GM19240 (cell line): ENCODE data around the gene PTPRN2.
"Not testable (repeated sequence)": the region's sequence is repeated elsewhere in the genome, so short reads cannot be mapped to it uniquely, and the experiment has no call there.

ENCODE experiments used
- DNase-seq: peaks from one replicate; pipeline ENCODE4 v3.0.0; 2011; ENCODE audit warnings: low spot score; ENCODE audit not compliant: insufficient read length

Gene PTPRN2

DNA sequence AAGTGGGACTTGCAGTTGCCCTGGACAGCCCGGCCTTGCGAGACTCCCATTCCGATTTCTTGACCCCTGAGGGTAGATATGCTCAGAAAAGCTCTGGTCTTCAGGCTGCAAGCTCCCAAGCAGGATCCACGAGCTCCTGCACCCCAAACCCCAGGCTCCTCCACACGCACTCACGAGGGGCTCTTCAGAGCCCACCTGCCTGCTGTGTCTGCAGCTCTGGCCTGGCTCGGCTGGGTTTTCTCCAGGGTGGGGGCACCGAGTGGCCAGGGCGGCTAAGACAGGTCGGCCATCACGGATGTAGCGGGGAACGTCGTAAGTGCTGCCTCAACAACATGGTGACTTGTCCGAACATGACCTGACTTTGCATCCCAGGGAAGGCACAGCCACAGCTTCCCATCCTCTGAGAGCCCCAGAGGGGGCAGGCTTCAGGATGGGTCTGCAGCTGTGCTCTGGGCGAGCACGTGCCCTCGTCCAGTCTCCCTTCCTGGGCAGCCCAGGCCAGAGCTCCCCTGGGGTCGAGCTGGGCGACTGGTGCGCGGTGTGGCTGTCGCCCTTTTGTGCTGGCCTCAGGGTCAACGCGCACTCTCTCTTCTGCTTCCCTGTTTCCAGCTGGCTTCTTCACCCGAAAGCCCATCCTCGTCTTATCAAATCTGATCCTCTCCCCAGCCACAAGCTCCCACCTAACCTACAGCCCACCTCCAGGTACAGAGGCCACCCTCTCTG, 835.5 kb downstream of the PTPRN2 start:
- no peak for DNase-seq

- DNase-seq = no peak
Observed at GRCh38 chr7:157751406-157751805, 836.2 kb downstream of the PTPRN2 start.

GRCh38 chr7:157750291-157750690, 837.3 kb downstream of the PTPRN2 start:
- no peak for DNase-seq

GRCh38 chr7:157745721-157746709, 841.6 kb downstream of the PTPRN2 start:
- no peak for DNase-seq

DNA sequence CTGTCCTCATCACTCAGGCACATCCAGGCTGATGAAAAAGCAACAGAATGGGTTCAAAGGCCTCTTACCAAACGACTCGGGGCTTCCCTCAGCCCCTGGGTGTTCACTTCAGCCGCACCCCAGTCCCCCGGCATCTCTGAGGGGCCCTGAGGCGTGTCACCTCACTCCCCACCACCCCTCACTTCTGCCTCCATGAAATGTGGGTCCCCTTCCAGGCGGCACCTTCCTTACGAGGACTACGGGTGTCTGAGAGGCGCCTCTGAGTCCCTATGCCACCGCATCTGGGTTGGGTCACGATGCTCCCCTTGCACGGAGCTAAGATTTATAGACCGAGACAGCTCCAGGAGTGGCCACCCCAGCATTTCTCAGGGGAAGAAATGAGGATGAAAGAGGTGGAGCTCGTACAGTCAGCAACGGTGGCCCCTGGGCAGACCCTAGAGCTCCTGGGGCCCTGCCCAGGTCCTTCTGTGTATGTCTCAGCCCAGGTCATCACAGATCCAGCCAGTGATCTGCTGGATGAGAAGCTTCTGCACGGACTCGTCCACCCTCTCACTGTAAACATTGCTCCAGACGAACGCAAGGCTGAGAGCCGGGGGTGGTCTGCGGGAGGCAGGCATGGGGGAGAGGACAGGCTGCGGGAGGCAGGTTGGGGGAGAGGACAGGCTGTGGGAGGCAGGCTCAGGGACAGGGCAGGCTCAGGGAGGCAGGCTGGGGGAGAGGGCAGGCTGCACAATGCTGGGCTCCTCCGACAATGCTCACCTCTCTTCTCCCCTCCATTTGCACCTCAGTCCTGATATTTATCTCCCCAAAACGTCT, 842.6 kb downstream of the PTPRN2 start:
- DNase-seq = no peak

GRCh38 chr7:157743781-157744525, 843.7 kb downstream of the PTPRN2 start:
- DNase-seq = no peak

- no peak for DNase-seq
Observed at GRCh38 chr7:157740251-157740798, 847.3 kb downstream of the PTPRN2 start.

GRCh38 chr7:157739650-157740049, 848.0 kb downstream of the PTPRN2 start:
- no peak for DNase-seq

DNA sequence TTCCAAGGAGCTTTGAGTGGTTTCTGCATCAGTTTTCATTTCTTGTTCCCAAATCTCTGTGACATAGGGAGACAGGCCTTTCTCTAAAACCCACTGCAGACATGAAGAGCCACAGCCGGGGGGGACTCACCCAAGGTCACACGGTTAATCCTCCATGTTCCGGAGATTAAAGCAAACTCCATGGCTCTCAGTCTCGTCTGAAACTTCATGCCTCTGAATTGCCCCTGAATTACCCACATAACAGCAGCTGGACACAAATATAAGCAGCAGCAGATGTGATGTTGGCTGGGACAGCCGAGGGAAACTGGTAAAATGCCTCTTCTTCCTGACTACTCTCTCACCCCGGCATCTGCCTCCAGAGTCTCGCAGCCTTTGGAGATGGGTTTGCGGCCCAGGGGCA, 848.6 kb downstream of the PTPRN2 start:
- no peak for DNase-seq

DNA sequence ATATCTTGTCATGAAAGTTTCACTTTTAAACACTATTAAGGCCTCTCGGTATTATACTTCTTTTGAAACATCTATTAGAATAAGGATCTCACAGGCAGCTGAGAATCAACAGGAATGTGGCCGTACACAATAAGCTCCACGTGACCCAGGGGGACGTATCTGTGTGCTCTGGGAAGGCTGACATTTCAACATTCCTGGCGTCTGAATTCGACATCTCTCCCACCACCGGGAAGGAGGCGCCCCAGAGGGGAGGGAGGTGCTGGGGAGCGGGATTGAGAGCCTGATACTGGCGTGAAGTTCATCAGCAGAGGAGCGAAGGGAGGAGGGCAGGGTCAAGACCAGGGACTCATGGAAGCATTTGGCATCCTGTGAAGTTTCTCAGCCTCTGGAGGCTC, 849.6 kb downstream of the PTPRN2 start:
- DNase-seq = no peak

DNA sequence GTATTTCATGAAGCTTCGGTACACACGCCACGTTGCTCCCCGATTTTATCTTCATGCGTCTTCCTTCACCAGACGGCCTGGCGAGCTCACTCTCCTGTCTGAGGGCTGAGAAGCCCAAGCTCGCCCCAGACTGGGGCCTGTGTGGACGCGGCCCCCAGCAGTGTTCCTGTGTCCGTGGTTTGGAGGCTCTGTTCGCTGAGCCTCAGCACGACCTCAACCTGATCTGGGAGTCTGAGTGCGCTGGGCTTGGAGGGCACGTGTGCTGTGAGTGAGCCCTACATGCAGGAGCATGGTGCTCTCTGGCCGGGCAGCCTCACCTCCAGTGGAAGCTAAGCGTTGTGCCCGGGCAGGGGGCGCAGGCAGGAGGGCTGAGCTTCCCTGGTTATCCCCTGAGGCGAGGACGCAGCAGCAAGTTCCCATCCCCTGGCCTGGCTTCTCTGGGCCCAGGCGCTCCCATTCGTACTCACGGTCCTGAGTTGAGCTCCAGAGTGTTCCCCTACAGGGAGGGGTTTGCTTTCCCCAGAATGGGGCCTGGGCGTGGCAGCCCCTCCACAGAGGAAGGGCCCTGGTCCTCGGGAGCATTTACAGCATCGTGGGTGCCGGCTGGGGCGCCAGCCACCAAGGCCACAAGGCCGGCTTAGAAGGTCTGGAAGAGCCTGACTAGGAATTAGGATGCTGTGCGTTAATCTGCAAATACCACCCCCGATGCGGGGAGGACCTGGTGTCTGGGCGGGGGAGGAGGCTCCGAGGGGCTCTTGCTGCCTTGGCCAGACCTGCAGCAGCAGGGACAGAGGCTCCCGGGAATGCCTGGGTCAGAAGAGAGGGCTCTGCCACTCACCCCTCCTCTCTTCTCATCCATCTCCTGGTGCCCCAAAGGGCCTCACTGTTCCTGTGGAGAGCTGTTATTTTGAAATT, 850.2 kb downstream of the PTPRN2 start:
- no peak for DNase-seq

GRCh38 chr7:157736341-157736740, 851.3 kb downstream of the PTPRN2 start:
- no peak for DNase-seq

DNA sequence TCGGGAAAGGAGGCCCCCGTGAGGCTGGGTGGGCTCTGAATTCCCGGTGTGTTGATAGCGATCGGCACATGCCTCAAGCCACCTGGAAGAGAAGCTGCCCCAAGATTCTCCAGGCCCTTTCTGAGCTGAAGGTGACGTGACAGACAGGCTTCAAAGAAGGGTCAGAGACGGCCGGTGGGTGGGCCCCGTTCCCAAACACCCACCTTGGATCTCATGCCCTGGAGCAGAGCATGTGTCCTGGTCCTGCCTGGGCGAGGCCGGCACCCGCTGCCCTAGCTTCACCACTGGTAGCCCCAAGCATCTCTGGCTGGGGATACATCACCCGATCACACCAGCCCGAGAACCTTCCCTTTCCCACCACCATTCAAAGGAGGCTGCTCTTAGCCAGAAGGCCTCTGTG, 851.8 kb downstream of the PTPRN2 start:
- no peak for DNase-seq

GRCh38 chr7:157734676-157735640, 852.7 kb downstream of the PTPRN2 start:
- no peak for DNase-seq

DNA sequence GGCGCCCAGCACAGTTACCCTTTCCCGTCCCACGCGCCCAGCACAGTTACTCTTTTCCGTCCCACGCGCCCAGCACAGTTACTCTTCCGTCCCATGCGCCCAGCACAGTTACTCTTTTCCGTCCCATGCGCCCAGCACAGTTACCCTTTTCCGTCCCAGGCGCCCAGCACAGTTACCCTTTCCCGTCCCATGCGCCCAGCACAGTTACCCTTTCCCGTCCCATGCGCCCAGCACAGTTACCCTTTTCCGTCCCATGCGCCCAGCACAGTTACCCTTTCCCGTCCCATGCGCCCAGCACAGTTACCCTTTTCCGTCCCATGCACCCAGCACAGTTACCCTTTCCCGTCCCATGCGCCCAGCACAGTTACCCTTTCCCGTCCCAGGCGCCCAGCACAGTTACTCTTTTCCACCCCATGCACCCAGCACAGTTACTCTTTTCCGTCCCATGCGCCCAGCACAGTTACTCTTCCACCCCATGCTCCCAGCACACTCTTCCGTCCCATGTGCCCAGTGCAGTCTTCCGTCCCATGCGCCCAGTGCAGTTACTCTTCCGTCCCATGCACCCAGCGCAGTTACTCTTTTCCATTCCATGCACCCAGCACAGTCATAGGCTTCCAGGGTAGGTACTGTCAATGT, 853.7 kb downstream of the PTPRN2 start:
- DNase-seq = not testable (repeated sequence)

GRCh38 chr7:157731126-157731525, 856.5 kb downstream of the PTPRN2 start:
- DNase-seq = no peak

DNA sequence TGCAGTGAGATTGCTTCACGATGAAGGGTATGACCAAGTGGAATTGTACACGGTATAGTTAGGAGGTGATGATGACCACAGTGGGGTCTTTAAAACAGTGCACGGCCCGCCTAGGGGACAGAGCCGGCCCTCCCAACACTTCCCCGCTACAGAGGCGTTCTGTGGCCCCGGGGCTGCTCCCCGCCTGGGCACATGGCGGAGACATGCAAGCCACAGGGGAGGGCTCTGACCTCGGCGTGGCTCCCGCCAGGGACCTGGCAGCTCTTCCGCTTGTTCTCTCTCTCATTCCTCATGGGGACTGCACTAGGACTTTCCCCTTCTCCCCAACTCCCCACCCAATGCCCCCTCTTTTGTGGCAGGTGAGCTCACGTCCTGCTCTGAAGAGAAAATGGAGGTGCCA, 857.0 kb downstream of the PTPRN2 start:
- no peak for DNase-seq

DNA sequence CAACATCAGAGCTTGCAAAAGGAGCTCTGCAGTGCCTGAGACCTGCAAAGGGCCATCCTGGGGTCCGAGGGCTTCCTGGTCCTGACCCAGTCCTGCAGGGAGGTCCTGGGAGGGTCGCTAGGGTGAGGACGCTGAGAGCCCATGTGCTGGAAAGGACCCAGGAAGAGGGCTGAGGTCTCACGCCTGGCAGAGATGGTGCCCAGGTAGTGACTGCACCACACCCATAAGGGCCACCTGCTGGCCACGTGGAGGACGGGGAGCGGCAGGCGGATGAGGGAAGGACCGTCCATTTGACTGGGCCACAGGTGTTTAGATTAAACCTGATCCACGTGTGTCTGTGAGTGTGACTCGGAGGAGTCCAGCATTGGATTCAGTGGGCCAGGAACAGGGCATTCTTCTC, 858.1 kb downstream of the PTPRN2 start:
- no peak for DNase-seq
